Cerebellar nuclear complex (tissue), 1 donor: Measurements from ENCODE around the gene CYB561A3.
A peak's percentile ranks its signal among the peaks of the same experiment; 100 is the strongest.
"Not testable (repeated sequence)": the region's sequence is repeated elsewhere in the genome, so short reads cannot be mapped to it uniquely, and the experiment has no call there.

ENCODE experiments used
- DNase-seq, 2 experiments: peaks; one replicate each; lab custom pipeline; 2025; lab: John Stamatoyannopoulos, UW

CYB561A3 gene

GRCh38 chr11:61361741-61362541, at the start of gene CYB561A3, which contains the start of gene TMEM138:
TSS of gene CYB561A3 (minus strand) at chr11:61361882. CDS start at chr11:61356713, 5,169 bp downstream.
TSS of gene TMEM138 (plus strand) at chr11:61362374. CDS start at chr11:61364391, 2,017 bp downstream.
- DNase-seq = peak; percentile 55 to 76

GRCh38 chr11:61406991-61407728, 45.5 kb upstream of the CYB561A3 start:
- no peak for DNase-seq

- DNase-seq = no peak
These were observed 44.4 kb upstream of the CYB561A3 start for GRCh38 chr11:61406067-61406466.

- DNase-seq = no peak
These were observed 43.0 kb upstream of the CYB561A3 start for GRCh38 chr11:61404641-61405040.

- DNase-seq = no peak
These were observed 42.4 kb upstream of the CYB561A3 start for GRCh38 chr11:61404103-61404502.

- DNase-seq = no peak
These were observed 42.0 kb upstream of the CYB561A3 start for GRCh38 chr11:61403658-61404057.

GRCh38 chr11:61401573-61401972, 39.9 kb upstream of the CYB561A3 start:
- no peak for DNase-seq

GRCh38 chr11:61401173-61401572, 39.5 kb upstream of the CYB561A3 start:
- no peak for DNase-seq

- no peak for DNase-seq
These were observed 31.4 kb upstream of the CYB561A3 start for GRCh38 chr11:61392981-61393595.

- no peak for DNase-seq
These were observed 28.5 kb upstream of the CYB561A3 start for GRCh38 chr11:61390161-61390560.

- DNase-seq = no peak
These were observed 22.9 kb upstream of the CYB561A3 start for GRCh38 chr11:61384271-61385242.

GRCh38 chr11:61383859-61384258, 22.2 kb upstream of the CYB561A3 start:
- not testable (repeated sequence) for DNase-seq

GRCh38 chr11:61380884-61381283, 19.2 kb upstream of the CYB561A3 start:
- DNase-seq = no peak

- no peak for DNase-seq
These were observed 17.1 kb upstream of the CYB561A3 start for GRCh38 chr11:61378713-61379313.

- no peak for DNase-seq
These were observed 15.9 kb upstream of the CYB561A3 start for GRCh38 chr11:61377461-61378160.

GRCh38 chr11:61375761-61376108, 14.1 kb upstream of the CYB561A3 start:
- no peak for DNase-seq

GRCh38 chr11:61372659-61373420, 11.2 kb upstream of the CYB561A3 start:
- DNase-seq = no peak

- no peak for DNase-seq
These were observed 8.8 kb upstream of the CYB561A3 start for GRCh38 chr11:61370349-61371005.
